ENCODE measurements around the gene VAV2.

Gene VAV2

GRCh38 chr9:133981958-133982681 lies 10.0 kb downstream of the VAV2 start:
- Histone ChIP-seq H3K27ac (ENCODE audit: low read length) (no peak overlapping the region), H3K9ac (ENCODE audit: low read length) (no peak overlapping the region), H3K27me3 (ENCODE audit: control insufficient read depth, insufficient read depth, low read length) (no peaks in the 10 kb centered on the region), H3K4me3 (ENCODE audit: low read length) (no peak overlapping the region), H3K9me3 (ENCODE audit: control insufficient read depth, low read depth, low read length) (no peaks in the 10 kb centered on the region), H3K36me3 (ENCODE audit: control insufficient read depth, low read depth, low read length) (no peaks in the 10 kb centered on the region), H3K4me1 (ENCODE audit: control insufficient read depth, low read depth, low read length) (peaks cover 10% of the 10 kb centered on the region)

GRCh38 chr9:133981589-133981957 lies 10.6 kb downstream of the VAV2 start:
- Histone ChIP-seq H3K4me1 (ENCODE audit: control insufficient read depth, low read depth, low read length) (peaks cover 10% of the 10 kb centered on the region), H3K9ac (ENCODE audit: low read length) (no peak overlapping the region), H3K27me3 (ENCODE audit: control insufficient read depth, insufficient read depth, low read length) (no peaks in the 10 kb centered on the region), H3K9me3 (ENCODE audit: control insufficient read depth, low read depth, low read length) (no peaks in the 10 kb centered on the region), H3K36me3 (ENCODE audit: control insufficient read depth, low read depth, low read length) (no peaks in the 10 kb centered on the region), H3K27ac (ENCODE audit: low read length) (no peak overlapping the region), H3K4me3 (ENCODE audit: low read length) (no peak overlapping the region)

DNA sequence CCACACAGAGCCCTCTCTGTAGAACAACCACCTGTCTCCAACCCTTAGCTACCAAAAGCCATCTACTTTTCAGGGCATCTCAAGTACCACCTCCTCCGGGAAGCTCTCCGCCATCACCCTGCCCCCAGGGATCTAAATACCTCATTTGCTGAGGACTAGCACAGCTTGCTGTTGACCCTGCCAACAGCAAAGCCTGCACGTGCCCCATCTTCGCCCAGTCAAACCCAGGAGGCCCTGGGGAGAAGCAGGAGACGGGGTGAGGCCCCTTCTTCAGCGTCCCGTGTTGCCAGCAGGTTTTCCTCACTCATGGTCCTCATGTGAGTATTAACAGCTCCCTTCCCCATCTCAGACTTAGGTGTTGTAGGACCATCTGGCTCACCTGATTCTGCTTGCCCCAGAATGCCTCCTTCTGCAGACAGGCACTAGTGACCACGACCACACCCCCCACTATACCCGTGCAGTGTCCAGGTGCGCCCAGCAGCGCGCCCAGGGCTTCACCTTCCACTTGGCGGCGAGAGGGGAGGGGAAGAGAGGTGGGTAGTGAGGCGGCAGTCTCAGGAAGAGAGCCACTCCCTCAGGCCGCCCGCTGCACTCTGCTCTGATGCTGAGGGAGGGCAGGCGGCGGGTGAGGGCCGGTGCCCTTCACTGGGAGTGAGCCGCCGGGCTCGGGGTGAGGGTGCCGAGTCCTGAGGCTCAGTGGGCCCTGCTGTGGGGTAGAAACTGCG lies 11.1 kb downstream of the VAV2 start:
- Histone ChIP-seq H3K4me1 (ENCODE audit: control insufficient read depth, low read depth, low read length) (peaks cover 5% of the 10 kb centered on the region), H3K9ac (ENCODE audit: low read length) (no peak overlapping the region), H3K27me3 (ENCODE audit: control insufficient read depth, insufficient read depth, low read length) (no peaks in the 10 kb centered on the region), H3K9me3 (ENCODE audit: control insufficient read depth, low read depth, low read length) (no peaks in the 10 kb centered on the region), H3K27ac (ENCODE audit: low read length) (no peak overlapping the region), H3K36me3 (ENCODE audit: control insufficient read depth, low read depth, low read length) (no peaks in the 10 kb centered on the region), H3K4me3 (ENCODE audit: low read length) (no peak overlapping the region)

- Histone ChIP-seq H3K27me3 (ENCODE audit: control insufficient read depth, insufficient read depth, low read length) (no peaks in the 10 kb centered on the region), H3K4me3 (ENCODE audit: low read length) (no peak overlapping the region), H3K4me1 (ENCODE audit: control insufficient read depth, low read depth, low read length) (peaks cover 5% of the 10 kb centered on the region), H3K36me3 (ENCODE audit: control insufficient read depth, low read depth, low read length) (no peaks in the 10 kb centered on the region), H3K9ac (ENCODE audit: low read length) (no peak overlapping the region), H3K27ac (ENCODE audit: low read length) (no peak overlapping the region), H3K9me3 (ENCODE audit: control insufficient read depth, low read depth, low read length) (no peaks in the 10 kb centered on the region)
Measured at GRCh38 chr9:133979921-133980863, 11.9 kb downstream of the VAV2 start.

DNA sequence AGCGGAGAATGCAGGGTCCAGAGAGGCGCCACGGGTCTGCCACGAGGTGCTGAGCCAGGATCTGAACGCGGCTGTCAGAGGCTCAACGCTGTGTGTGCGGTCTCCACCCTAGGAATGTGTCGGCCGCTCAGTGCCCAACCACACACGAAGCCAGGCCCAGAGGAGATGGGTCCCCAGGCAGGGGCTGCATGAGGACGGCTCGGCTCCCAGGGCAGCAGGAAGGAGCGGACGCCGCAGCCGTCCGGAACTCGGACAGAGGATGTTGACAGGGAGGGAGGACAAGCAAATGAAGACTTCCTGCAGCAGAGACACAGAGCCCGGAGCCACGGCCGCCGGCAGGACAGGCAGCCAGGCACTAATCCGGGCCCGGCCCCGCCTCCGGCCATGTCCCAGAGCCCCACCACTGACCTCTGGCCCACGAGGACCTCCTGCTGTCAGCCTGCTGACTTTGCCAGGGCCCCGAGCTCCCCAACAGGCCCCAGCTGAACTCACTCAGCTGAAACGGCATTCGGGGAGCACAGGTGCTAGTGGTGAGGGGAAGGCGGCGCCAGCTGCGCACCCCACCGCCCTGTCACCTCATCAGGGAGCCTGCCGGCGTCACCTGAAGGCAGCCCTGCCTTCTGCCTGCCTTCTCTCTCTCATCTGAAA lies 12.7 kb downstream of the VAV2 start:
- H3K9me3 ChIP-seq (ENCODE audit: control insufficient read depth, low read depth, low read length) = no peaks in the 10 kb centered on the region
- H3K4me3 ChIP-seq (ENCODE audit: low read length) = no peak overlapping the region
- H3K36me3 ChIP-seq (ENCODE audit: control insufficient read depth, low read depth, low read length) = no peaks in the 10 kb centered on the region
- no peak overlapping the region for H3K27ac ChIP-seq (ENCODE audit: low read length)
- no peaks in the 10 kb centered on the region for H3K27me3 ChIP-seq (ENCODE audit: control insufficient read depth, insufficient read depth, low read length)
- peaks cover 5% of the 10 kb centered on the region for H3K4me1 ChIP-seq (ENCODE audit: control insufficient read depth, low read depth, low read length)
- H3K9ac ChIP-seq (ENCODE audit: low read length) = no peak overlapping the region

DNA sequence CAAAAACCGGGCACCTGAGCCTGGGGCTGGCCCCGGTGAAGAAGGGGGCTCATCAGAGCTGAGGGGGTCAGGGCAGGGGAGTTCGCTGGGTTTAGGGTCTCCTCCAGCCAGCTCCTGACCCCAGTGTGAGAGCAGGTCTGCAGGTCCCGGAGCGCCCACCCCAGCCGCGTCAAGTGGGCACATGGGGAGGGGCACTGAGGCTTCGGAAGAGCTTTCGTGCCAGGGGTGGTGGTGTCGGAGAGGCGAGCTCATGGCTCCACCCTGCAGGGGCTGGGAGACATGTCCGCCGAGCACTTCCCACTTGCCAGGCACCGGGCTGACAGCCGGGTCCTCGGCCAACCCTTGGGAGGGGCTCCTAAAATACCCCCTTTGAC lies 13.2 kb downstream of the VAV2 start:
- H3K36me3 ChIP-seq (ENCODE audit: control insufficient read depth, low read depth, low read length) = no peaks in the 10 kb centered on the region
- H3K4me3 ChIP-seq (ENCODE audit: low read length) = no peak overlapping the region
- no peaks in the 10 kb centered on the region for H3K9me3 ChIP-seq (ENCODE audit: control insufficient read depth, low read depth, low read length)
- peaks cover 5% of the 10 kb centered on the region for H3K4me1 ChIP-seq (ENCODE audit: control insufficient read depth, low read depth, low read length)
- H3K27me3 ChIP-seq (ENCODE audit: control insufficient read depth, insufficient read depth, low read length) = no peaks in the 10 kb centered on the region
- no peak overlapping the region for H3K9ac ChIP-seq (ENCODE audit: low read length)
- H3K27ac ChIP-seq (ENCODE audit: low read length) = no peak overlapping the region

- Histone ChIP-seq H3K4me3 (ENCODE audit: low read length) (no peak overlapping the region), H3K27ac (ENCODE audit: low read length) (no peak overlapping the region), H3K4me1 (ENCODE audit: control insufficient read depth, low read depth, low read length) (peaks cover 5% of the 10 kb centered on the region), H3K9ac (ENCODE audit: low read length) (no peak overlapping the region), H3K27me3 (ENCODE audit: control insufficient read depth, insufficient read depth, low read length) (no peaks in the 10 kb centered on the region), H3K36me3 (ENCODE audit: control insufficient read depth, low read depth, low read length) (no peaks in the 10 kb centered on the region), H3K9me3 (ENCODE audit: control insufficient read depth, low read depth, low read length) (no peaks in the 10 kb centered on the region)
Measured at GRCh38 chr9:133978226-133978898, 13.8 kb downstream of the VAV2 start.

GRCh38 chr9:133977421-133978201 lies 14.5 kb downstream of the VAV2 start:
- Histone ChIP-seq H3K36me3 (ENCODE audit: control insufficient read depth, low read depth, low read length) (no peaks in the 10 kb centered on the region), H3K9me3 (ENCODE audit: control insufficient read depth, low read depth, low read length) (no peaks in the 10 kb centered on the region), H3K27ac (ENCODE audit: low read length) (no peak overlapping the region), H3K9ac (ENCODE audit: low read length) (no peak overlapping the region), H3K4me1 (ENCODE audit: control insufficient read depth, low read depth, low read length) (peaks cover 3% of the 10 kb centered on the region), H3K27me3 (ENCODE audit: control insufficient read depth, insufficient read depth, low read length) (no peaks in the 10 kb centered on the region), H3K4me3 (ENCODE audit: low read length) (no peak overlapping the region)

GRCh38 chr9:133976887-133977286 lies 15.2 kb downstream of the VAV2 start:
- Histone ChIP-seq H3K36me3 (ENCODE audit: control insufficient read depth, low read depth, low read length) (no peaks in the 10 kb centered on the region), H3K9me3 (ENCODE audit: control insufficient read depth, low read depth, low read length) (no peaks in the 10 kb centered on the region), H3K9ac (ENCODE audit: low read length) (no peak overlapping the region), H3K27ac (ENCODE audit: low read length) (no peak overlapping the region), H3K4me3 (ENCODE audit: low read length) (no peak overlapping the region), H3K4me1 (ENCODE audit: control insufficient read depth, low read depth, low read length) (peaks cover 9% of the 10 kb centered on the region), H3K27me3 (ENCODE audit: control insufficient read depth, insufficient read depth, low read length) (no peaks in the 10 kb centered on the region)

DNA sequence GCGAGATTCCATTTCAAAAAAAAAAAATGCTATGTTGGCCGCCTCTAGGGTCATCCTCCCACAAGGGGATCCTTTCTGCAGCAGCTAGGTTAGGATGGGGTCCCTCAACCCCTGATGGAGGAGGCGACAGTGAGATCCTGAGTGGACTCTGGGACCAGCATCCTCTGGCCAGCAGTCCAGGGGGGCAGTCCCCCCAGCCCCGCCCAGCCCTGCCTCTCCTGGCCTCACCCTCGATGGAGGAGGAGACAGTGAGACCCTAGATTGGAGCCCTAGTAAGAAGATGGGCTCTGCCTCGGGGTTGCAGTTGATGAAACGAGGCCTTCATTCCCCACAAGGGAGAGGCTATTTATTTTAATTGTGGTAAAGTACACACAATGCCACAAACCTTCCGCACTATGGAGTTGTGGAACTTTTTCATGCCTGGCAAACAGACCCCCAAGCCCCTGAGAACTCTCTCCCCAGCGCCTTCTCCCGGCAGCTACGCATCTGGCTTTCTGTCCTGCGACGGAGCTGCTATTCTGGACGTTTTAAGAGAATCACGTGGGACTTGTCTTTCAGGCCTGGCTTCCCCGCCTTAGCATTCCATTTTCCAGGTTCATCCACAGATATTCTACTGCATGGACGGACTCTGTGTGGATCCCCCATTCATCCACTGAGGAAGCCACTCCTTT lies 15.8 kb downstream of the VAV2 start:
- Histone ChIP-seq H3K9me3 (ENCODE audit: control insufficient read depth, low read depth, low read length) (no peaks in the 10 kb centered on the region), H3K36me3 (ENCODE audit: control insufficient read depth, low read depth, low read length) (no peaks in the 10 kb centered on the region), H3K27me3 (ENCODE audit: control insufficient read depth, insufficient read depth, low read length) (no peaks in the 10 kb centered on the region), H3K4me1 (ENCODE audit: control insufficient read depth, low read depth, low read length) (peaks cover 14% of the 10 kb centered on the region), H3K27ac (ENCODE audit: low read length) (no peak overlapping the region), H3K4me3 (ENCODE audit: low read length) (no peak overlapping the region), H3K9ac (ENCODE audit: low read length) (no peak overlapping the region)
